Vagina (tissue), 2 donors: Measurements from ENCODE around the gene CYB5A.

Source experiments
- CTCF ChIP-seq, 3 experiments: fragments of 450-650 bp in 2 of 3; fragments of 200-600 bp in 1 of 3; sonication (generic) in 1 of 3; IDR thresholded peaks; one replicate each; pipeline ENCODE4 v1.5.1; 2017 to 2019; ENCODE audit warnings: antibody characterized with exemption in 3 of 3, mild to moderate bottlenecking in 2 of 3, moderate library complexity in 2 of 3
- POLR2AphosphoS5 ChIP-seq, 2 donors: sonication (generic); formaldehyde crosslinking; IDR thresholded peaks; one replicate each; pipeline ENCODE4 v1.9.0; 2017; ENCODE audit warnings: antibody characterized with exemption in 2 of 2, mild to moderate bottlenecking in 2 of 2, low read depth in 1 of 2; ENCODE audit not compliant: insufficient read depth in 1 of 2

- TF ChIP-seq CTCF (IDR thresholded peaks at IDR 0.05) (no peak), POLR2AphosphoS5 (IDR thresholded peaks at IDR 0.05; ENCODE audit: insufficient read depth in 1 of 2, low read depth in 1 of 2) (no peak)
These were observed 49.8 kb downstream of the CYB5A start for GRCh38 chr18:74241970-74242369.
